HG03066 (cell line): Measurements from ENCODE around the gene TMEM88.

ENCODE experiments used
- ATAC-seq: cut with Tn5 transposase; IDR thresholded peaks from one replicate; pipeline ENCODE4 v1.9.1; 2021; ENCODE audit warnings: low read depth; ENCODE audit not compliant: unreplicated experiment

The TMEM88 gene

DNA sequence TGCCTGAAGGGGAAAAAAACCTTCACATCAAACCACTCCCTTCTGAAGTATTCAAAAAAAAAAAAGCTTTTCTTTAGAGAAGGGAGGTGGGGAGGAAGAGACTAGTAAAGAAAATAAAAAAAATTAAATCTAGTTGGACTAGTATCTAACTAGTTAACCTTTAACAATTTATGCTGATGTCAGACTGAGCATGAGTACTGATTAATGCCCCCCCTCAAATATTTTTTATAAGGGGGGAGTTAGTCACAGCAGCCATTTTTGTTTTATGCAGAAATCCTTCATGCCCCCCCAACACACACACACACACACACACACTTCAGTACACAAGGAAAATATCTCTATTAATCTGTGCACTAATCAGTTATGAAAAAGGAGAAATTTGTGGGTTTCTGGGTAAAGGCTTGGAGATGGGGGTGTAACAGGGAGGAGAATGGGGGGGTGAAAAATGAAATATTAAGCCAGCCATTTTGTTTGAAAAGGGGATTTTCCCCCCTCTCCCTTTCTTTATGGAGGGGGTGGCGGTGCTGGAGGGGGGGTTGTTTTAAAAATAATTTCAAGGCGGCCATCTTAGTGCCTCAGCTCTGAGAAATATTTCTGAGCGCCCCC is 29.0 kb downstream of the TMEM88 start:
- no peak for ATAC-seq

DNA sequence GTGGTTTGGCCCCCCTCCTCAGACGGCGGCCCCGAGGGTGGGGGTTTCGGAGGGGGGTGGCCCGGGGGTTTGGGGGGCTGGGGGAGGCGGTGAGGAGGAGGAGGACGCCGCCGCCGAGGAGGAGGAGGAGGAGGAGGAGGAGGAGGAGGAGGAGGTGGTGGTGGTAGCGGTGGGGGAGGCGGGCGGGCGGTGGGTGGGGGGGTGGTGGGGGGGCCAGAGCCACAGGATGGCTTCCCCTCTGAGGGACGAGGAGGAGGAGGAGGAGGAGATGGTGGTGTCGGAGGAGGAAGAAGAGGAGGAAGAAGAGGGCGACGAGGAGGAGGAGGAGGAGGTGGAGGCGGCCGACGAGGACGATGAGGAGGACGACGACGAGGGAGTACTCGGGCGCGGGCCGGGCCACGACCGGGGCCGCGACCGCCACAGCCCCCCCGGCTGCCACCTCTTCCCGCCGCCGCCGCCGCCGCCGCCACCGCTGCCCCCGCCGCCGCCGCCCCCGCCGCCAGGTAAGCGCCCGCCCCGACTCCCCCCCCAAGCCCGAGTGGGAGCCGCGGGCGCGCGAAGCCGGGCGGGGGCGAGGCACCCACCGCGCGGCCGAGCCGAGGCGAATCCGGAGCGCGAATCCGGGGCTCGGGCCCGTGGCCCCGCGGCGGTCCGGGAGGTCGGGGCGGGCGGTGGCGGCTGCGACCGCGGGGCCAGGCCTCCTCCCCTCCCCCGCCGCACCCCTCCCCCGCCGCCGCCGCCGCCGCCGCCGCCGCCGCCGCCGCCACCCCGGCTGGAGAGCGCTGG is 29.9 kb downstream of the TMEM88 start:
- ATAC-seq, result no peak

DNA sequence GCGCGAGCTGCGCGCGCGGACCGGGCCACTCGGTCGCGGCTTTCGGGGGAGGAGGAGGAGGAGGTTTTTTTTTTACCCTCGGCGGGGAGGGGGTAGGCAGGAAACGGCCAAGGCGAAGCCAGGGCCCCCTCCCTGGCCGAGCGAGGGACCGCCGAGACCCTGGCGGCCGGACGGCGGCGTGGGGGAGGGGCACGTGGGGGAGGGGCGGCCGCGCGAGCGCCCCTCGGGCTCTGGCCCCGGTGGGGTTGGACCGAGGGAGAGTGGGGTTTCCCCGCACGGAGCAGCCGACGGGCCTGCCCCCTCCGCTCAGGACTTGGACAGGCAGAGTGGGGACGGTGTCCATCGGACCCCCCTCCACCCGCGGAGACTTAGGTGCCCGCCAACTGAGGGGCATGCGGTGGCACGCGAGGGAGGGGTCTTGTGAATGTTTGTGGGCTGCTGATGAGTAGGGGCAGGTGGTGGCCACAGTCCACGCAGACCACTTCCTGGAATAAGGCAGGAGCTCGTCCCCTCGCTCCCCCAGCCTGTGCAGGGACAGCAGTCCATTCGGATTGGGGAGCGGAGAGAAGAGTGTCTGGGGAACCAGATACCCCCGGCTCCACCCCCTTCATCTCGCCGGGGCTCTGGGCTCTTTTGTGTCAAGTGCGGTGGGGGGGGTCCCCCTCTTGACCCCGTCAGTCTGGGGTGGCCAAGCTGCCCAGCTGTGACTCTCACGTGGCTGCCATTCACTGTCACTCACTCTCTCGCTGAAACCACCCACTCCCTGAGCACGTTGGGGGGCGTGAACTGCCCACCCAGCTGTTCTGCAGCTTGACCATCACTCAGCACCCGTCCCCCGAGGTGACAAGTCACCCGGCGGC is 30.7 kb downstream of the TMEM88 start:
- no peak for ATAC-seq

DNA sequence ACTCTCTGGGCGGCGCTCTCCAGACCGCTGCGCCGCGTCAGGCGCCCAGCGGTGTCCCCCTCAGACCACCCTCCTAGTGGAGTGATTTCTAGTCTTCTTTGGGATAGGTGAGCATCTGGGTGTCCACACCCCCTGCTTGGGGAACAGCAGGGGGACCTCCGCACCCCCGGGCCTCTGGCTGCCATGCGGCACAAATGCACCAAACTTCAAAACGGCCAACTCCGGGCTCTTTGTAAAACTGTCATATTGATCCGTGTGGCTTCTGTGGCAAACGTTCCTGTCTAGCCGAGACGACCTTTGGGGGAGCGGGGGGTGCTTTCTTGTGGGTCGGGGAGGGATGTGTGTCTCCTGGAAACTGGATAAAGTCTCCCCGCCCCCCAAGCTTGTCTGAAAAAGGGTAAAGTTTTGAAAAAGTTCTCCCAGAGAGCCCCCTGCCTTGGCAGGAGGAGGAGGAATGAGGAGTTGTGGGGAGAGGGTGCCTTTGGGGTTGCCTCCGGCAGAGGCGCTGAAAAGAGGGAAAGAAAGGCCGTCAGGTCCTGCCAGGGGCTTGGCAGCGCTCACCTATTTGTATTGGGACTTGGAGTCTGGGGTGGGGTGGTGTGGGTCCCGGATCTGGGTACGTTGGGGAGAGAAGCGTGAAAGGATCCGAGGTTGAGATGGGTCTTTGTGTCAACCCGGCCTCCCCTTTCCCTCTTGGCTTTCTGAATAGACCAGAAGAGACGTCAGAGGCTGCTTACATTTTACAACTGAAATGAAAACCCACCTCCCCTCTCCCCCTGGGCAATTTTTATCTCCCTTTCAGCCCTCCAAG is 31.6 kb downstream of the TMEM88 start:
- ATAC-seq, result no peak

DNA sequence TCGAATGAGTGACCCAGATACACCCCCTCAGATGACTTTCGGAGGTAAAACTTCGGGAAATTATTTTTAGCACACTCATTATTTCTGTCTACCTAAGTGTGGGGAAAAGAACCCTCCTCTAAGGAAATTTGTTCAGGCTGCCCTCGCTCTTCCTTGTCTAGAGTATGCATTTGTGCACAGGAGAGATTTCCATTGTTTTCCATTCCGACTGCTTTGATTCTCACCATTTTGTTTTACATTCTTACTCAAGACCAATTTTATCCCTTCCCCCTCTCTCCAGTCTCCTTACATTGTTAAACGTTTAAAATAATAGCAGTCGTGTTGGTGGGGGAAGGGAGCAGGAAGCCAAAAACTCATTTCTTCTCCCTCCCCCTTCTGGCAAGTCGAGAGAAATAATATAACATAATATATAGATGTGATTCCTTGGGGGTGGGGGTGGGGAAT is 32.2 kb downstream of the TMEM88 start:
- no peak for ATAC-seq

DNA sequence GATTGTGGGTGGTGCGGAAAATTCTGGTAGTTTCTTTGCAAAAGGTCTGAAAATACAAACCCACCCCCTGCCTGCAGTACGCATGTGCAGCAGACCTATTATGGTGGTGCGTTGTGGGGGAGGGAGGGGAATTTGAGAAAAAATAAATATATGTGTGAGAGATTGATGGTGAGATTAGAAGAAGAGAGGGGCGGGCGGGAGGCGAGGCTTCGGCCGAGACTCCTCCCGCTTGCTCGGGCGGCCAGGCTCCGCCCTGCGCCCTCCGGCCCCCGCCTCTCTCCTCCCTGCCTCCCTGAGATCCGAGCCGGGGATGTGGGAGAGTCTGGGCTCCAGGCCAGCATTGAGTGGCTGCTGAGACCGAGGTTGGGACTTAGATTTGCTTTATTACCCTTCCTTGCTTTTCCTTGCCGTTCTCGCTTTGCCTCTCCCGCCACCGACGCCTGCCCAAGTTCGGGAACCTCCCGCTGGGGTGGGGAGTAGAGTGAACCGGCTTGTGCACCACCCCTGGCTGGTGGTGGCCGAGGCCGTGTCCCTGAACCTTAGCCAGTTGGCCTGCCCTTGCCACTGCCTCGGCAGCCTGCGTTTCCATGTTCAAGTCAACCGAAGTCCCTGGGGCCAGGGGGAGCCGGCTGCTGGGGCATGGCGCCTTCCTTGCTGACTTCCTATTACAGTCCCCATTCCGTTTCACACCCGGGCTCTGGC is 32.8 kb downstream of the TMEM88 start:
- no peak for ATAC-seq

DNA sequence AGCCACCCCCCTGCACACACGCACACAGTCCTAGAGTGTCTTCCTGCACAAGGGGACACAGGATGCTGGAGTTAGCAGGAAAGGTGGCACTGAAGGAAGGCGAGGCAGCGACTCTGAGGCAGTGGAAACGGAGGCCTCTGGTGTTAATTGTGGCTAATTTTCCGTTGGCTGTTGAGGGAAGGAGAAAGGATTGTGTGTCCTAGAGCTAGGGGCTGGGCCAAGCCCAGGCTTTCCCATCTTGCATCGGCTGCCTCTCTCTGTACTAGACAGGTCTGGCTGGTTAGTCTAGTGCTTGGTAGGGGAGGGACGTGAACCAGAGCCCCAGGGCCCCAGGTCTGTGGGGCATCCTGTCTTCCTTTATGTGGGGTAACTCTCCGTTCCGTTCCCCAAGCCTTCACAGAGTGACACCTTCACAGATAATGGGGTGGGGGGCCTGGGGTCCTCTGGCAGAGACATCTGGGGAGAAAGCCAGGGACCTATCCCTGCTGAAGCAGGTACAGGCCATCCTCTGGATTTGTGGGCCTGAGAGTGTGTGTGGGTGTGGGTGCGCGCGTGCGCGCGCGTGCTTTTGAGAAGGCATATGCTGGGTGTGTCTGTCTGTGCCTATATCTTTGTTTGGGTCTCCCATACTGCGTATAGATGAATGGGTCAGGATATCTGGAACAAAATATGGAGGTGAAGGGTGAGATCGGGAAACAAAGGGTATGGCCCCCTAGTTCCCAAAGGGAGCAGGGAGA is 33.5 kb downstream of the TMEM88 start, which contains the start of gene CHD3:
CHD3 (plus strand) TSS at position 606 of the 737 bp plus-strand sequence. CDS start 212 bp downstream, outside the sequence.
- ATAC-seq, result no peak

DNA sequence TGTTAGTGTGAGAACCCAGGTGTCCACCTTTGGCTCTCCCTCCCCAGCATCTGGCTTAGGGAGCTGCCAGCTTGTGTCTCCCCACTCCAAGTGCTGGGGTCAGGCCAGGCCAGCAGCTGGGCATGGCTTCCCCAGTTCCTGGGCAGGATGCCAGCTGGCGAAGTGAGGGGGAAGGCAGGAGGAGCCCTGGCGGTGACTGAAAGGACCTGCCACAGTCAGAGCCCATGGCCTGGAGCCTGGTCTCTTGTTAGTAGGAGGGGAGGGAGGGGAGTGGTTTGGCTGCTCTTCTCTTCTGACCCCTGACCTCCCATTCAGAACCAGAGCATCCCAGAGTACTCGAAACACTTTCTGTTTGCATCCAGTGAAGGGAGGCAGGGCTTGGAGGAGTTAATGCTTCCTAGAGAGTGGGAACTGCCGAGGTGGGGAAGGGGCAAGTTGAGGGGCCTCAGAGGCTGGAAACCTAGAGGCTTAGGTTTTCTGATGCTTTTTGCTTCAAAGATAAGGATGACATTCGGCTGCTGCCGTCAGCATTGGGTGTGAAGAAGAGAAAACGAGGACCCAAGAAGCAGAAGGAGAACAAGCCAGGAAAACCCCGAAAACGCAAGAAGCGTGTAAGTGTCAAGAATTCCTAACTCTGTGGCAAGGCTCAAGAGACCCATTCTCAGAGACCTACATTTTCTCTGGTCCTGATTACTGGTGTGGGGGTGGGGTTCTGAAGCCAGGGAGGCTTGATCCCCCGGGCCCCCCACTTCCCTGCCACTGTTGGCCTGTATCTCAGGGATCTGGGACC is 34.5 kb downstream of the TMEM88 start:
- no peak for ATAC-seq

DNA sequence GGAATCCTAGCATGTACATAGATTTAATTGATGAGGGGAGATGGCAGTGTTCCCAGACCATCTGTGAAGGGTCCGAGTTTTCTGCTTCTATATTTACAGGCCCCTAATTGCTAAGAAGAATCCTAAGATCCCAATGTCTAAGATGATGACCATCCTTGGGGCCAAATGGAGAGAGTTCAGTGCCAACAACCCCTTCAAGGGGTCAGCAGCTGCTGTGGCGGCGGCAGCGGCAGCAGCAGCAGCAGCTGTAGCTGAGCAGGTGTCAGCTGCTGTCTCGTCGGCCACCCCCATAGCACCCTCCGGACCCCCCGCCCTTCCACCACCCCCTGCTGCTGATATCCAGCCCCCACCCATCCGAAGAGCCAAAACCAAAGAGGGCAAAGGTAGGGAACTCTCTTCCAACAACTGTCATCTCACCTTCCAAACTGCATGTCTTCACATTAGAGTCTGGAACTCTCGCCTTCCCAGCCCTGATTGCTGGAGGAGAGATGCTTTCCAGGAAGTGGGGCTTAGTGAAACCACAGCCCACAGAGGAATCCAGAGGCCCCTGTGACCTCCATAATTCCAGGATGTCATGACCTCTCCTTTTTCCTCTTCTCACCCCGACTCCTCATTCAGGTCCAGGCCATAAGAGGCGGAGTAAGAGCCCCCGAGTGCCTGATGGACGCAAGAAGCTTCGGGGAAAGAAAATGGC is 38.5 kb downstream of the TMEM88 start:
- no peak for ATAC-seq

DNA sequence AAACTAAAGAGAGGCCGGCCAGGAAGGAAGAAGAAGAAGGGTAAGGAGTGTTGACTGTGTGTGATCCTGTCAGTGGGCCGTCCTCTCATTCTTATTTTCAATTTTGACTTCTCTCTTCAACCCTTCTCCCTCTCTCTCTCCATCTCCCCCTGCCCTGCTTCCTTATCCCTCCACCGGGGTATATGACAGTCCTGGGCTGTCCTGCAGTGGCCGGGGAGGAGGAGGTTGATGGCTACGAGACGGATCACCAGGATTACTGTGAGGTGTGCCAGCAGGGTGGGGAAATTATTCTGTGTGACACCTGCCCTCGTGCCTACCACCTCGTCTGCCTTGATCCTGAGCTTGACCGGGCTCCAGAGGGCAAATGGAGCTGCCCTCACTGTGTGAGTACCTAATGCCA is 39.4 kb downstream of the TMEM88 start:
- no peak for ATAC-seq

DNA sequence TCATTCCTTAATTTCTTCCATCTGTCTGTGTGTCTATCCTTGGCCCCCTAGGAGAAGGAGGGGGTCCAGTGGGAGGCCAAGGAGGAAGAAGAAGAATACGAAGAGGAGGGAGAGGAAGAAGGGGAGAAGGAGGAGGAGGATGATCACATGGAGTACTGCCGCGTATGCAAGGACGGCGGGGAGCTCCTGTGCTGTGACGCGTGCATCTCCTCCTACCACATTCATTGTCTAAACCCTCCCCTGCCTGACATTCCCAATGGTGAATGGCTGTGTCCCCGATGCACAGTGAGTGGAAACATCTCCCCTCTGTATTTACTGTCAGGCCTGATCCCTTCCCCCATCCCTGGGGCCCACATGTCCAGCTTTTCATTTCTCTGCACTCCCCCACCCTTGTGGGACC is 40.0 kb downstream of the TMEM88 start:
- ATAC-seq, result no peak

DNA sequence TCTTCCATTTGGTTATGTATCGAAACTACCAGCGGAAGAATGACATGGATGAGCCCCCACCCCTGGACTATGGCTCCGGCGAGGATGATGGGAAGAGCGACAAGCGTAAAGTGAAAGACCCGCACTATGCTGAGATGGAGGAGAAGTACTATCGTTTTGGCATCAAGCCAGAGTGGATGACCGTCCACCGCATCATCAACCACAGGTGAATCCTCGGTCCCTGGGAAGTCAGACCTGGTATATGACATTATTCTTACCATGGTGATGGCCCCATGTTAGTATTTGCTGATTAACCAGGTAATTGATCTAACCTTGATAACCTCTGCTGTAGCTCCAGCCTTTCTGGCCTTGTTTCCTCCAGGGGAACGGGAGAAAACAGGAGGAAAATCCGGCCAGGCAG is 42.2 kb downstream of the TMEM88 start:
- no peak for ATAC-seq

DNA sequence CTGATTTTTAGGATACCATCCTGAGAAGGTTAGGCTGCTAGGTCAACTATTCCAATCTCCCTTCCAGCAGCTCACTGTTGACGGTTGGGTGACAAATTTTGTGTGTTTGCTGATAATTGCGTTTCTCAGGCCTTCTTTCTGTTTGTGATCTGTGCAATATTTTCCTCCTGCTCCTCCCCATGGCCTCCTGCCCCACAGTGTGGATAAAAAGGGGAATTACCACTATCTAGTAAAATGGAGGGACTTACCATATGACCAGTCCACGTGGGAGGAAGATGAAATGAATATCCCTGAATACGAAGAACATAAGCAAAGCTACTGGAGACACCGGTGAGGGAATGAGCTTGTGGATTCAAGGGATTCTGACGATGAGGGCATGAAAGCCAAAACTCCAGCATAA is 42.9 kb downstream of the TMEM88 start:
- ATAC-seq, result no peak

DNA sequence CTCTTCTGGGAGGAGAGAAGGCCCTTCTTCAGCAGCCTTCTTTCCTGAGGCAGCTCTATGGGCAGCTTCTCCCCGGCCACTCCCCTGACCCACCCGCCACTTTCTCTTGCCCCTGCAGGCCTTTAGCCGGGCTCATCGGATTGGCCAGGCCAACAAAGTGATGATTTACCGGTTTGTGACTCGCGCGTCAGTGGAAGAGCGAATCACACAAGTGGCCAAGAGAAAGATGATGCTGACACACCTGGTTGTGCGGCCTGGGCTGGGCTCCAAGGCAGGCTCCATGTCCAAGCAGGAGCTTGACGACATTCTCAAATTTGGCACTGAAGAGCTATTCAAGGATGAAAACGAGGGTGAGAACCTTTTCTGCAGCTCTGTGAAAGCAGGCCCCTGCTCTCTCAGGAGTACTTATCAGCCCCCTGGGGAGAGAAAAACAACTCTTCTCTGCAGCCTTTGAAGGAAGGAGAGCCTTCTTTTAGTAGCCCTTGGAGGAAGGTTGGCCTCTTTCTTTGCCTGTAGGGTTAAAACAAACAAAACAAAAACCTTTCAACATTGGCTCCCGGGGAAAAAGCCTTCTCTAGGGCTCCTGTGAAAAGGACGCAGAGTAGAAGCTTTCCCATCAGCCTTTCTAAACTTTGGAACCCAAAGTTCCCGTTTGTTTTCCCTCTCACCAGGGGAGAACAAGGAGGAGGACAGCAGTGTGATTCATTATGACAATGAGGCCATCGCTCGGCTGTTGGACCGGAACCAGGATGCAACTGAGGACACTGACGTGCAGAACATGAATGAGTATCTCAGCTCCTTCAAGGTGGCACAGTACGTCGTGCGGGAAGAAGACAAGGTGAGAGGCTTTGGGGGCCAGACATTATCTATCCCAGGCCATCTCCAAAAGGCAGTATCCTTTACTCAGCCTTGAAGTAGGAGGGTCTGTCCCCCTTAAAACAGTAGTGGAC is 48.6 kb downstream of the TMEM88 start:
- ATAC-seq, result no peak
